ENCODE data around the gene TRIO. TPM values are rescaled to one million over a fixed set of nuclear protein-coding genes. Genes with fewer than 3 reads are reported as not detected.
"Not testable (repeated sequence)": the region's sequence is repeated elsewhere in the genome, so short reads cannot be mapped to it uniquely, and the experiment has no call there.

Gene TRIO
- polyA plus RNA-seq, 3 donors: 10.3 to 63.1 (median 34.5) TPM

DNA sequence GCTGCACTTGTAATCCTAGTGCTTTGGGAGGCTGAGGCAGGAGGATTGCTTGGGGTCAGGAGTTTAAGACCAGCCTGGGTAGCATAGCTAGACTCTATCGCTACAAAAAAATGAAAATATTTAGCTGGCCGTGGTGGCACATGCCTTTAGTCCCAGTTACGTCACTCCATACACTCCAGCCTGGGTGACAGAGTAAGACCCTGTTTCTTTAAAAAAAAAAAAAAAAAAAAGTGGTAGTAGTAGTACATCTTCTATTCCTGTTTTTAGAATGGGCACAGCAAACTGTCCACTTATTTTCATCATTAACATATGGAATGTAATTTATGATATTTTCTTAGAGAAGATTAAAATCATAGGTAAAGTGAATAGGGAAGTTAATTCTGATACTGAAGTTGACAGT, 48.2 kb downstream of the TRIO start:
- no peak overlapping the region for H3K27ac ChIP-seq (ENCODE audit: low read depth, low read length)
- 48 to 89% (median 71%) methylated on average over 3 of the region's 3 CpGs for WGBS, 3 donors

- H3K27ac ChIP-seq (ENCODE audit: low read depth, low read length): no peak overlapping the region
- WGBS, 3 donors: 77 to 86% (median 80%) methylated on average over 4 of the region's 4 CpGs
Measured at GRCh38 chr5:14193496-14193895, 50.4 kb downstream of the TRIO start.

- WGBS, 3 donors: 96 to 97% (median 97%) methylated on average over 5 of the region's 5 CpGs
- no peak overlapping the region for H3K27ac ChIP-seq (ENCODE audit: low read depth, low read length)
Measured at GRCh38 chr5:14195588-14195987, 52.4 kb downstream of the TRIO start.

- 63 to 76% (median 67%) methylated on average over 5 of the region's 5 CpGs for WGBS, 3 donors
- H3K27ac ChIP-seq (ENCODE audit: low read depth, low read length): no peak overlapping the region
Measured at GRCh38 chr5:14197056-14197455, 53.9 kb downstream of the TRIO start.

DNA sequence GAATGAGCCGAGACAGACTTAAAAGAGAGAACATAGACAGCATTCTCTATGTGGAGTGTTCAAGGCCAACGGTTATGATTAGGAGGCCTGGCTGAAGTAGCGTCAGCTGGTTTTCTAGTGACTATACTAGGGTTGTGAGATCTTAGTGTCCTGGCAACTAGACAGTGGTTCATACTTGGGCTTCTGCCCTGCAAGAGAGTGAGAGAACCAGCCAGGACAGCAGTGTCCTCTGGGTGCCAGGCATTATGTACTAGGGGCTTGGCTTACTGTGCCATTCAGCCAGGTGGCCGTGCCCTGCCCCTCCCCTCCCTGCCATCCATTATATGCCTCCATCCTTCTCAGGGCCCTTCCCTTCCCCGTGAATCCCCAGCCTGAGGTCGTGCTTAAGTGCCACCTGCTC, 56.8 kb downstream of the TRIO start:
- WGBS, 3 donors: 70 to 76% (median 73%) methylated on average over 6 of the region's 6 CpGs
- H3K27ac ChIP-seq (ENCODE audit: low read depth, low read length): no peak overlapping the region

DNA sequence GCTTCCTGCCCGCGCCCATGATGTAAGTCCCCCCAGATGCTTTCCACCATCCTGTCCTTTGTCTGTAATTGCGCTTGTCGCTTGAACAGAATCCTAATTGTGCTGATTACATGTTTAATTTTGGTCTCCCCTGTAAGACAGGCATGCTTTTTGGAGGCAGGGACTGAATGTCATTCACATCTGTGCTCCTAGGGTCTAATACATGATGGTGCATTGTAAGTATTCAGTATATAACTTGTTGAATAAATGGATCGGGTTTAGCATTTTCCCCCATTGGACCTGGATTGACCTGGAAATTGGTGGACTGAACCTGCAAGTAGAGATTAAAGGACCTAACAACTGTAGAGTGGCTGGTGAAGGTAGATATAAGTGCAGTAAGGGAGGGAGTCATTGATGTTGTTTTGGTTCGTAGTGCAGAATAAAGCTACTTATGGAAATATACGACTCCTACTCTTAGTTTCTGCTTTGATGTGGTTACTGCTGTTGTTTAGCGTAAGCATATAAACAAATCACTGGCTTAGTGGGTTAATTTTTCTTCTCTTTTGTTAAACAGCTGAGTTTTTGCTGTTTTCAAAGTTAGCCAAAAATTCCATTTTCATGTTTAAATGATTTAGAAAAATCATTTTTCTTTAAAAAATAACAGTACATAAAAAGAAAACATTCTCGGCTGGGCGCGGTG, 57.3 kb downstream of the TRIO start:
- H3K27ac ChIP-seq (ENCODE audit: low read depth, low read length): no peak overlapping the region
- WGBS, 3 donors: 90 to 98% (median 92%) methylated on average over 11 of the region's 11 CpGs

GRCh38 chr5:14201325-14202045, 58.3 kb downstream of the TRIO start:
- H3K27ac ChIP-seq (ENCODE audit: low read depth, low read length): no peak overlapping the region
- 58 to 76% (median 62%) methylated on average over 6 to 7 of the region's 7 CpGs for WGBS, 3 donors

- H3K27ac ChIP-seq (ENCODE audit: low read depth, low read length): no peak overlapping the region
- WGBS, 3 donors: 43 to 83% (median 48%) methylated on average over 6 of the region's 6 CpGs
Measured at GRCh38 chr5:14202462-14202861, 59.3 kb downstream of the TRIO start.

- WGBS, 3 donors: 62 to 70% (median 66%) methylated on average over 6 of the region's 6 CpGs
- H3K27ac ChIP-seq (ENCODE audit: low read depth, low read length): no peak overlapping the region
Measured at GRCh38 chr5:14204011-14204670, 61.0 kb downstream of the TRIO start.

DNA sequence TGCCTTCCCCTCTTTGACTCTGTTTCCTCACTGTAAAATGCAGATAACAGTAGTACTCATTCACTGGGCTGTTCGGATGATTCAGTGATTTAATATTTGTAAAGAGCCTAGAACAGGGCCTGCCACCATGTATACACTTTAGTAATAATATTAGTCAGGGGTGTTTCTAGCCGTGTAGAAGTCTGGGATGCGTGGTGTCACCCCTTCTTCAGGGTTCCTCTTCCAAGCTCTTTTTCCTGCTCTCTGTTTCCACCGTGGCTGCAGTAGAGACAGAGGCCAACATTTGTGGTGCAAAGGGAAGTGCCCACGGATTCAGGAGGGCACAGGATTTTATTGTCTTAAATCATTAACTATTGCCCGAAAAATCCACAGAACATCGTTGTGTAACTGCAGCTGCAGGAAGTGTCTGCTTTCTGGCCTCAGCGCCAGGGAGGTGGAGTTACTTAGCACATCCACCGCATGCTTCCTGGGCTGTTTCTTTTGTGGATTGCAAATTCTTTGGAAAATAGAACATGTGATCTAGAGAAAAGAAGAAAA, 61.7 kb downstream of the TRIO start:
- no peak overlapping the region for H3K27ac ChIP-seq (ENCODE audit: low read depth, low read length)
- 10 to 34% (median 11%) methylated on average over 9 of the region's 9 CpGs for WGBS, 3 donors

DNA sequence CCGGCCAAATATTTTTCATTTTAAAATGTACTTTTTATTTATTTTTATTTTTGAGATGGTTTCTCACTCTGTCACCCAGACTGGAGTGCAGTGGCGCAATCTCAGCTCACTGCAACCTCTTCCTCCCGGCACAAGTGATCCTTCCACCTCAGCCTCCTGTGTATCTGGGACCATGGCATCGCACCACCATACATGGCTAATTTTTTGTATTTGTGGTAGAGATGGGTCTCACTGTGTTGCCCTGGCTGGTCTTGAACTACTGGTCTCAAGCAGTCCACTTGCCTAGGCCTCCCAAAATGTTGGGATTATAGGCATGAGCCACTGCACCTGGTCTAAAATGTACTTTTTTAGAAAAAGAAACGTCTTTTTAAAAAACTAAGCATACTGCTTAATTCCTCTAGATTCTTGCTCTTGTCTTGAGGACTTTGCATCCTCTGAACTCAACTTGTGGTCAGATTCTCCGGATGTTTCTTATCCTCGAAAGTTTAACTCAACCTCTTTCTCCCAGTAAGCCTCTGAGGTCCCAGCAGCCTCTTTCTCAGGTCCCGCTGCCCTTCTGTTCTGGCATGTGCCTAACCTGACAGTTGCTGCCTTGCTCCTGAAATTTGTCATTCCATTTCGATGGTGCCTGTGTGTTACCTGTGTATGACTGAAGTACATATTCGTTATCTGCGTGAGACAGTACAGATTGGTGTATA, 63.0 kb downstream of the TRIO start:
- no peak overlapping the region for H3K27ac ChIP-seq (ENCODE audit: low read depth, low read length)
- WGBS, 3 donors: 75 to 90% (median 79%) methylated on average over 11 of the region's 11 CpGs

GRCh38 chr5:14207428-14207827, 64.3 kb downstream of the TRIO start:
- WGBS, 3 donors: 49 to 65% (median 50%) methylated on average over 2 to 3 of the region's 3 CpGs
- H3K27ac ChIP-seq (ENCODE audit: low read depth, low read length): not testable (repeated sequence)

- 58 to 88% (median 63%) methylated on average over 8 of the region's 8 CpGs for WGBS, 3 donors
- no peak overlapping the region for H3K27ac ChIP-seq (ENCODE audit: low read depth, low read length)
Measured at GRCh38 chr5:14208071-14209021, 65.2 kb downstream of the TRIO start.

GRCh38 chr5:14209222-14209822, 66.2 kb downstream of the TRIO start:
- WGBS, 3 donors: 89 to 95% (median 93%) methylated on average over 9 of the region's 9 CpGs
- H3K27ac ChIP-seq (ENCODE audit: low read depth, low read length): no peak overlapping the region

GRCh38 chr5:14209836-14210235, 66.7 kb downstream of the TRIO start:
- WGBS, 3 donors: 89 to 97% (median 94%) methylated on average over 8 of the region's 8 CpGs
- no peak overlapping the region for H3K27ac ChIP-seq (ENCODE audit: low read depth, low read length)

GRCh38 chr5:14210729-14211128, 67.6 kb downstream of the TRIO start:
- 58 to 84% (median 62%) methylated on average over 4 of the region's 4 CpGs for WGBS, 3 donors

More at GRCh38 chr5:14210729-14211128, 67.6 kb downstream of the TRIO start:
- H3K27ac ChIP-seq (ENCODE audit: low read depth, low read length): no peak overlapping the region
